Left ventricle myocardium inferior (tissue), 1 donor: ENCODE data around the gene AK9. TPM values are rescaled to one million over a fixed set of nuclear protein-coding genes. Genes with fewer than 3 reads are reported as not detected.

Experiments
- DNase-seq: peaks from one replicate; pipeline ENCODE4 v3.0.0-alpha.2; 2020
- H3K27ac ChIP-seq: fragments of 200-600 bp; replicated peaks from 2 replicates; pipeline ENCODE4 v1.8.0; 2021
- H3K27me3 ChIP-seq: fragments of 200-600 bp; 2 replicates; pipeline ENCODE4 v1.8.0; 2021; ENCODE audit warnings: low read depth
- H3K36me3 ChIP-seq: fragments of 200-600 bp; 2 replicates; pipeline ENCODE4 v1.8.0; 2021
- H3K4me1 ChIP-seq: fragments of 200-600 bp; 2 replicates; pipeline ENCODE4 v1.8.0; 2021
- H3K4me3 ChIP-seq: fragments of 200-600 bp; 2 replicates; pipeline ENCODE4 v1.8.0; 2021; ENCODE audit warnings: mild to moderate bottlenecking, moderate library complexity
- H3K9me3 ChIP-seq: fragments of 200-600 bp; replicated peaks from 2 replicates; pipeline ENCODE4 v1.8.0; 2021
- intact Hi-C: fragments of 100-400 bp; cut with micrococcal nuclease; formaldehyde crosslinking; loops from one replicate; pipeline ENCODE4 v1.11.0; 2022
- total RNA-seq: library from RNA; stranded (reverse); fragmentation: NEBNext Ultra II Directional; extraction: Animal tissue kit (Norgen Biotek cat#: 25700); gene quantifications from one replicate; pipeline ENCODE4 v1.2.1, GENCODE V29; 2021
- TF ChIP-seq, protein P1 (sequence below): fragments of 200-600 bp; IDR thresholded peaks from 2 replicates; pipeline ENCODE4 v1.8.0; 2021; ENCODE audit warnings: antibody characterized with exemption, mild to moderate bottlenecking, borderline replicate concordance
- donor health status: DM: no; HTN: yes; CAD: no; lungs with severe emphysema.

The AK9 gene
- total RNA-seq, 1 donor from 2014 or later = 12.6 TPM

DNA sequence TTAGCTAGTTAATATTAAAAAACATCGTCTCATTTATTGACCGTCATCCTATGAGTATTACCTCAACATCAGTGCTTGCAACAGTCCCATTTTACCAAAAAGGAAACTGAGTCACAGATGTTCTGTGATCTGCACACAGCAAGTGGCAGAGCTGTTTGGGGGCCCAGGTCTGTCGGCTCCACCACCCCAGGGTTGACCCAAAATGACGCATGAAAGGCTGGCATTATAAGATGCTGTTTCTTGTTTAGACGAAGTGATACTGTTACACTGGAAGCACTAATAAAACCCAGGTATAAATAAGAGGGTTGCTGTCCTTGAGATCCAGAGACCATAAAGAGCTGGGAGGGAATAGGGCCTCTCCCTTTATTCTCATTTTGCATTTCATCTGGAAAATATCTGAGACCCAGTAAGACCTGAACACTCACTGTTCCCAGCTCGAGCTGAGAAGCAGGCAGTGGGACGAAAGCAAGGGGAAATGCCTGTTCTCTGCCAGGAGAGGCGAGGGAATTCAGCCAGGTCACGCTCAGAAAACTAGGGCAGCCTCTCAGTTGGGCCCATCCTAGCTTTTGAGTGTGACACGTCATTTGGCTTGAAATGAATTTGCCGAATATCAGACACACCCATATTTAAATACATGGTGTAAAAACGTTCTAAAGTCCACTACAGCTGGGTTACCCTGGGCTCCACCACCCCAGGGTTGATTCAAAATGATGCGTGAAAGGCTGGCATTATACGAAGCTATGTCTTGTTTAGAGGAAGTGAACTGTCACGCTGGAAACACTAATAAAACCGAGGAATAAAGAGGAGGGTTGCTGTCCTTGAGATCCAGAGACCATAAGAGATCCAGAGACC, 234.1 kb downstream of the AK9 start:
- TF ChIP-seq, protein P1, sequence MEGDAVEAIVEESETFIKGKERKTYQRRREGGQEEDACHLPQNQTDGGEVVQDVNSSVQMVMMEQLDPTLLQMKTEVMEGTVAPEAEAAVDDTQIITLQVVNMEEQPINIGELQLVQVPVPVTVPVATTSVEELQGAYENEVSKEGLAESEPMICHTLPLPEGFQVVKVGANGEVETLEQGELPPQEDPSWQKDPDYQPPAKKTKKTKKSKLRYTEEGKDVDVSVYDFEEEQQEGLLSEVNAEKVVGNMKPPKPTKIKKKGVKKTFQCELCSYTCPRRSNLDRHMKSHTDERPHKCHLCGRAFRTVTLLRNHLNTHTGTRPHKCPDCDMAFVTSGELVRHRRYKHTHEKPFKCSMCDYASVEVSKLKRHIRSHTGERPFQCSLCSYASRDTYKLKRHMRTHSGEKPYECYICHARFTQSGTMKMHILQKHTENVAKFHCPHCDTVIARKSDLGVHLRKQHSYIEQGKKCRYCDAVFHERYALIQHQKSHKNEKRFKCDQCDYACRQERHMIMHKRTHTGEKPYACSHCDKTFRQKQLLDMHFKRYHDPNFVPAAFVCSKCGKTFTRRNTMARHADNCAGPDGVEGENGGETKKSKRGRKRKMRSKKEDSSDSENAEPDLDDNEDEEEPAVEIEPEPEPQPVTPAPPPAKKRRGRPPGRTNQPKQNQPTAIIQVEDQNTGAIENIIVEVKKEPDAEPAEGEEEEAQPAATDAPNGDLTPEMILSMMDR = no peak
- peaks cover 3% of the 10 kb centered on the region for H3K9me3 ChIP-seq
- intact Hi-C loops = no loop called here
- no peaks in the 10 kb centered on the region for H3K27me3 ChIP-seq
- DNase-seq = peak; percentile 70
- H3K27ac ChIP-seq = peak overlapping the region; percentile 78
- peaks cover 11% of the 10 kb centered on the region for H3K36me3 ChIP-seq
- H3K4me1 ChIP-seq = peaks cover 45% of the 10 kb centered on the region
- H3K4me3 ChIP-seq = peak overlapping the region; percentile 84

DNA sequence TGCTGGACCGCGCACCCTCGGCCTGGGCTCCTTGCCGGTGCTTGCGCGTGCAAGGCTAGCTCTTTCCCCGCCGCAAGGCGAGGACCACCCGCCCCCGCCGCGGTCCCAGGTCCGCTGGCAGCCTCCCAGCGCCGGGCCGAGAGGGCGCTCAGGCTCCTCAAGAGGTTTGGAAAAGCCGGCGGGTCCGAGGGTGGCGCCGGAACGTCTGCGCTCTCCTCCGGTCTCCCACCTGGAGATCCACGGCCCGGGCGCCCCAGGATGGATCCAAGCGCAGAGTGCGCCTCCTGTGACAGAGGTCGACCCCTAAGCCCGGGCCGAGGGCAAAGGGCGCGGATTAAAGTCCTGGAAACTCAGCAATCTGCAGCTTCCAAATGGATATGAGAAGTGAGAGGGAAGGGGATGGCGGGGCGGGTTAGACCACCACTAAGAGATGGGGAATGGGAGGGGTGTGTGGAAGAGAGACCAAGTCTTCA, 234.9 kb downstream of the AK9 start:
- Histone ChIP-seq H3K4me3 (peak overlapping the region; percentile 84), H3K27ac (peak overlapping the region; percentile 78), H3K27me3 (no peaks in the 10 kb centered on the region), H3K36me3 (peaks cover 4% of the 10 kb centered on the region), H3K4me1 (peaks cover 45% of the 10 kb centered on the region), H3K9me3 (peaks cover 2% of the 10 kb centered on the region)
- no peak for DNase-seq
- intact Hi-C loops = no loop called here
- TF ChIP-seq, protein P1 = no peak

DNA sequence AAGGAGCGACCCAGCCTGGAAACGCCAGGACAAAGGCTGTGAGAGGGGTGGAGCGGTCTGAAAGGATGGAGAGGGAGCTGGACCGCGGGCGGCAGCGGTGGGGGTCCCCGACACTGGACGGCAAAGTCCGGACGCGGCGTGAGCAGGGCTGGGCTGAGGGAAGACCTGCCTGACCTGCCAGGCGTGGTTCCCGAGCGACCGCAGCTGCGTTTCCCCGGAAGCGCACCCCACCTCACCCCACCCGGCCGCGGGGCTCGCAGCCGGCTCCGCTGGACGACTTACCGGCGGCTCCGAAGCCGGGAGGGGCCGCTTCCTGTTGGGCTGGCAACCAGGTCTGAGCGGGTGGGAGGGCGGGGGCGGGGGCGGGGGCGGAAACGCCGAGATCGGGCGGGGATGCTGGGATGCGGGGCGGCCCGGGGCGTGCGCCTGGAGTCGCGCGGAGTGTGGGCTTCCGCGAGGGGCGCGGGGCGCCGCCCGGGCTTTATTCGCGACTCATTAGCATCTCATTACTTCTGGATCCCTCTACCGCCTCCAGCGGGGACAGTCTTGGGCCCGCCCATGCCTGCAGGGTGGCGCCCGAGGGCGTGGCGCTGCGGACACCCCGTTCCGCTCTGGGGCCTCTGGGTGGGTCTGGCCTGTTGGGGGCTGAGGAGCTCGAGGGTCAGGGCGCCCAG, 235.4 kb downstream of the AK9 start, which contains the start of gene MICAL1:
TSS of gene MICAL1 (minus strand) at position 336 of the 674 bp plus-strand sequence. CDS start 1,576 bp downstream, outside the sequence.
- H3K27me3 ChIP-seq = no peaks in the 10 kb centered on the region
- intact Hi-C loops = no loop called here
- H3K4me1 ChIP-seq = peaks cover 45% of the 10 kb centered on the region

DNA sequence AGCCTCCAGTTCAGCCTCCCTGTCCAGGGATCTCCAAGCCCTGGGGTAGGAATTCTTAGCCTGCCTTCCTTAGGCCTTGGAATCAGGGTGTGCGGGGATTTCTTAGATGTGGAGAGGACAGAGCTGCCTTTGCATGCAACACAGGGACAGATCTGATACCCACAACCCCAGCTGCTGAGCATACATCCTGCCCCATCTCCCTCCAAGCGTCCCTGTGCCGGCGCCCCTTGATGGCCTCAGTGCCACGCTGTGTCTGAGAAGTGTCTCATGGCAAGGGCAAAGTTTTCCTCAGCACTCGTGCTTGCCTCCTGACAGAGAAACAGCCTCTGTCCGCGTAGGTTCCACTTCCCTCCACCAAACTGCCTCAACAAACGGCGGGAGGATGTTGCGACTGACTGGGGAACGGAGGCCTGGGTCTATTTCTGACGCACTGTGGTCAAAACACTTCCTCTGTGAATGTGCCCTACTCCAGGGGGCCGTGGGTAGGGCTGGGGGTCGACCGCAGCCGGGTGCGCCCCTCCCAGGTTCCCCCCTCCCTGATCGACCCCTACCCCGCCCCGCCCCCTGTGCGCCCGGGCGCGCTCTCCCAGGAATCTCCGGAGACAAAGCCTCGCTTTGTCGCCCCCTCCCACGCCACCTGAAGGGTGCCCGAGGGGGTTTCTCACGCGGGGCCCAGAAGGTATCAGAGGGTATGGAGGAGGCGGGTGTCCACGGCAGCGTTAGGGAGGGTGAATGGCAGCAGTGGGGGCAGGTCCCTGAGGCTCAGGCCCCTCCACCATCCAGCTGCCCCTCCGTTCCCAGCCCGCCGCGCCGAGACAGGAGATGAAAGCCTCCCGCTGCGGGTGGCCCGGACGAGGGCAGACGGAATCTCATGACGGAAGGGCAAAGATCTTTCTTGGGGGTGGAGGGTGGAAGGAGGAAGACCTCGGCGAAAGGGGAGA, 236.2 kb downstream of the AK9 start:
- no peaks in the 10 kb centered on the region for H3K36me3 ChIP-seq
- H3K27ac ChIP-seq = peak overlapping the region; percentile 78
- H3K9me3 ChIP-seq = no peaks in the 10 kb centered on the region
- TF ChIP-seq, protein P1 = no peak
- peak overlapping the region; percentile 84 for H3K4me3 ChIP-seq
- H3K4me1 ChIP-seq = peaks cover 45% of the 10 kb centered on the region
- intact Hi-C loops = no loop called here
- H3K27me3 ChIP-seq = no peaks in the 10 kb centered on the region
- DNase-seq = no peak

More for the DNA sequence above, 235.4 kb downstream of the AK9 start, which contains the start of gene MICAL1:
- H3K4me3 ChIP-seq = peak within 1 kb of the TSS; percentile 84
- no peaks in the 10 kb centered on the region for H3K9me3 ChIP-seq
- no peaks in the 10 kb centered on the region for H3K36me3 ChIP-seq
- H3K27ac ChIP-seq = peak within 1 kb of the TSS; percentile 78
- DNase-seq = peak; percentile 73
- TF ChIP-seq, protein P1 = peak; percentile 56
